Neural crest cell (in vitro differentiated cells): Measurements from ENCODE around the gene GRAMD1A. TPM values are rescaled to one million over a fixed set of nuclear protein-coding genes. Genes with fewer than 3 reads are reported as not detected.
A peak's percentile ranks its signal among the peaks of the same experiment; 100 is the strongest.
"Not testable (repeated sequence)": the region's sequence is repeated elsewhere in the genome, so short reads cannot be mapped to it uniquely, and the experiment has no call there.

Experiments
- DNase-seq: peaks from one replicate; pipeline ENCODE4 v3.0.0; 2021; ENCODE audit warnings: low read depth, mixed read lengths, low spot score
- H3K27ac Mint-ChIP-seq: one replicate; pipeline ENCODE4 v1.8.0; 2021; ENCODE audit warnings: mild to moderate bottlenecking, mixed read lengths; ENCODE audit not compliant: unreplicated experiment
- H3K27me3 Mint-ChIP-seq: 2 replicates; pipeline ENCODE4 v1.8.0; 2021; ENCODE audit warnings: low read depth, mild to moderate bottlenecking, mixed read lengths
- H3K36me3 Mint-ChIP-seq: 2 replicates; pipeline ENCODE4 v1.8.0; 2021; ENCODE audit warnings: low read depth, mild to moderate bottlenecking, mixed read lengths
- H3K4me1 Mint-ChIP-seq: 2 replicates; pipeline ENCODE4 v1.8.0; 2021; ENCODE audit warnings: mixed read lengths
- H3K4me3 Mint-ChIP-seq: one replicate; pipeline ENCODE4 v1.8.0; 2021; ENCODE audit warnings: mild to moderate bottlenecking, mixed read lengths
- H3K9me3 Mint-ChIP-seq: 2 replicates; pipeline ENCODE4 v1.8.0; 2021; ENCODE audit warnings: mixed read lengths
- total RNA-seq: library from RNA; stranded (reverse); gene quantifications from 2 replicates; pipeline ENCODE4 v1.2.1, GENCODE V29; 2021
- TF ChIP-seq, protein P1 (sequence below): fragments of 200-600 bp; sonication (generic); conservative IDR thresholded peaks from 2 replicates; pipeline ENCODE4 v1.5.0; 2021; ENCODE audit warnings: antibody characterized with exemption, mild to moderate bottlenecking

The GRAMD1A gene
- total RNA-seq, 1 donor from 2014 or later: 103 TPM

GRCh38 chr19:35011737-35012682, 11.9 kb downstream of the GRAMD1A start:
- Mint-ChIP-seq H3K4me1 (no peaks in the 10 kb centered on the region), H3K27ac (no peak overlapping the region), H3K36me3 (peaks cover 7% of the 10 kb centered on the region), H3K9me3 (no peaks in the 10 kb centered on the region), H3K27me3 (no peaks in the 10 kb centered on the region), H3K4me3 (no peak overlapping the region)
- TF ChIP-seq, protein P1, sequence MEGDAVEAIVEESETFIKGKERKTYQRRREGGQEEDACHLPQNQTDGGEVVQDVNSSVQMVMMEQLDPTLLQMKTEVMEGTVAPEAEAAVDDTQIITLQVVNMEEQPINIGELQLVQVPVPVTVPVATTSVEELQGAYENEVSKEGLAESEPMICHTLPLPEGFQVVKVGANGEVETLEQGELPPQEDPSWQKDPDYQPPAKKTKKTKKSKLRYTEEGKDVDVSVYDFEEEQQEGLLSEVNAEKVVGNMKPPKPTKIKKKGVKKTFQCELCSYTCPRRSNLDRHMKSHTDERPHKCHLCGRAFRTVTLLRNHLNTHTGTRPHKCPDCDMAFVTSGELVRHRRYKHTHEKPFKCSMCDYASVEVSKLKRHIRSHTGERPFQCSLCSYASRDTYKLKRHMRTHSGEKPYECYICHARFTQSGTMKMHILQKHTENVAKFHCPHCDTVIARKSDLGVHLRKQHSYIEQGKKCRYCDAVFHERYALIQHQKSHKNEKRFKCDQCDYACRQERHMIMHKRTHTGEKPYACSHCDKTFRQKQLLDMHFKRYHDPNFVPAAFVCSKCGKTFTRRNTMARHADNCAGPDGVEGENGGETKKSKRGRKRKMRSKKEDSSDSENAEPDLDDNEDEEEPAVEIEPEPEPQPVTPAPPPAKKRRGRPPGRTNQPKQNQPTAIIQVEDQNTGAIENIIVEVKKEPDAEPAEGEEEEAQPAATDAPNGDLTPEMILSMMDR: no peak
- no peak for DNase-seq

DNA sequence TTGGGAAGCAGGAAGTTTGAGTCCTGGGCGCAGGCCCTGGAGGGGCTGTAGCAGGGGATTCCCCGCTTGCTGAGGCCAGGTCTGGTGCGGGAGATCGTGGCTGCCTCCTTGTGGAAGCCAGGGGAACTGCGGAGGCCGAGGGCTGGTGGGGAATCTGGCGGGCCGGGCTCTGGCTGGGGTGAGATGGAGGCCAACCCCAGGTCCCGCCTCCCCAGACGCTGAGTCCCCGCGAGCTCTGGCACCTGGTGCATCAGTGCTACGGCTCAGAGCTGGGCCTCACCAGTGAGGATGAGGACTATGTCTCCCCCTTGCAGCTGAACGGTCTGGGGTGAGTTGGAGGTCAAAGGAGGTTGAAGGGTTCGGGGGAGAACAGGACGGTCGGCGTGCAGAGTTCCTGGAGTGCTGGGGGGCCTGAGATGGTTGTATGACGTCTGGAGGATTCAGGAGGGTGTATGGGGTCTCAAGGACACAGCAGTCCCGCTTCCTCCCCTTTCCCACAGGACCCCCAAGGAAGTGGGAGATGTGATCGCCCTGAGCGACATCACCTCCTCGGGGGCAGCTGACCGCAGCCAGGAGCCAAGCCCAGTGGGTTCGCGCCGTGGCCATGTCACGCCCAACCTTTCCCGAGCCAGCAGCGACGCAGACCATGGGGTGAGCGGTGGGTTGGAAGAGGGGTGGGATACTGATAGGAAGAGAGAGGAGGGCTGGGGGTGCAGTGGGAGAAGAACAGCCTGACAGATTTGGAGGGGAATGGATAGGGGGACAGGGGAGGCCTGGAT, 13.1 kb downstream of the GRAMD1A start:
- Mint-ChIP-seq H3K9me3 (no peaks in the 10 kb centered on the region), H3K4me1 (no peaks in the 10 kb centered on the region), H3K27ac (no peak overlapping the region), H3K27me3 (no peaks in the 10 kb centered on the region), H3K4me3 (no peak overlapping the region), H3K36me3 (peaks cover 12% of the 10 kb centered on the region)
- DNase-seq: peak; percentile 85
- TF ChIP-seq, protein P1: peak; percentile 86

DNA sequence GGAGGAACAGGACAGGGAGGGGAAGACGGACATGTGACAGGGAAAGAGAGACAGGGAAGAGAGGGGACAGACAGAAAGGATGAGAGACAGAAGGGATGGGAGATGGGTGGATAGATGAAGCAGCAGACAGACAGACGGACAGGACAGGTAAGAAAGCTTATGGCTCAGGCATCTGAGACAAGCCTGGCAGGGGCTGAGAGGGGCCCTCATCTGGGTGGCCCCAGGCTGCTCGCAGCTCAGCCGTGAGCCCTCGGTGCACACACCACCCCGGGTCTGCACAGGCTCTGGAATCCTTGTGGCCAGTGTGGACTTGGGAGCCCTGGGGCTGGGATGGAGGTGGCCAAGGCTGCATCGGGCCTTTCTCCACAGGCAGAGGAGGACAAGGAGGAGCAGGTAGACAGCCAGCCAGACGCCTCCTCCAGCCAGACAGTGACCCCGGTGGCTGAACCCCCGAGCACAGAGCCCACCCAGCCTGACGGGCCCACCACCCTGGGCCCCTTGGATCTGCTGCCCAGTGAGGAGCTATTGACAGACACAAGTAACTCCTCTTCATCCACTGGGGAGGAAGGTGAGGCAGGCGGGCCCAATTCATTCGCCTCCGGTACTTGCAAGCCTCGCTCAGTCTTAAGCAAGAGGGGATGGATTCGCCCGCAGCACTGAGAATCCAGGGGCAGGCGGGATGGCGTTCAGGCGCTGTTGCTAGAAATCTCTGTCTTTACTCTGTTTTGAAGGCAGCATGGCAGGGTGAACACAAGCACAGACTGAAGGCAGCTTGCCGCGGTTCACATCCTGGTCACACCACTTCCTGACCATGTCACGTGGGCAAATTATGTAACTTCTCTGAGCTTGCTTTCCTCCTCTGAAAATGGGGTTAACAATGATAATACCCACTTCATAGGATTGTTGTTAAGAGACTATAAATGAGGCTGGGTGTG, 14.0 kb downstream of the GRAMD1A start:
- Mint-ChIP-seq H3K27ac (no peak overlapping the region), H3K36me3 (peaks cover 15% of the 10 kb centered on the region), H3K27me3 (no peaks in the 10 kb centered on the region), H3K4me3 (no peak overlapping the region), H3K4me1 (no peaks in the 10 kb centered on the region), H3K9me3 (no peaks in the 10 kb centered on the region)
- TF ChIP-seq, protein P1: no peak
- no peak for DNase-seq

DNA sequence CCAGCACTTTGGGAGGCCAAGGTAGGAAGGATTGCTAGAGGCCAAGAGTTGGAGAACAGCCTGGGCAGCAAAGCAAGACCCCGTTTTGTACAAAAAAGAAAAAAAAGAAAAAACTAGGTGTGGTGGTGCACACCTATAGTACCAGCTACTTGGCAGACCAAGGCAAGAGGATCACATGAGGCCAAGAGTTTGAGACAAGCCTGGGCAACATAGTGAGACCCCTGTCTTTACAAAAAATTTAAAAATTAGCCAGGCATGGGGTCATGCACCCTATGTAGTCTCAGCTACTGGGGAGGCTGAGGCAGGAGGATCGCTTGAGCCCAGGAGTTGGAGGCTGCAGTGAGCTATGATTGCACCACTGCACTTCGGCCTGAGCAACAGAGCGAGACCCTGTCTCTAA, 14.7 kb downstream of the GRAMD1A start:
- not testable (repeated sequence) for H3K4me1 Mint-ChIP-seq, DNase-seq, H3K27me3 Mint-ChIP-seq, H3K9me3 Mint-ChIP-seq, H3K4me3 Mint-ChIP-seq, H3K27ac Mint-ChIP-seq
- H3K36me3 Mint-ChIP-seq: peaks cover 19% of the 10 kb centered on the region

DNA sequence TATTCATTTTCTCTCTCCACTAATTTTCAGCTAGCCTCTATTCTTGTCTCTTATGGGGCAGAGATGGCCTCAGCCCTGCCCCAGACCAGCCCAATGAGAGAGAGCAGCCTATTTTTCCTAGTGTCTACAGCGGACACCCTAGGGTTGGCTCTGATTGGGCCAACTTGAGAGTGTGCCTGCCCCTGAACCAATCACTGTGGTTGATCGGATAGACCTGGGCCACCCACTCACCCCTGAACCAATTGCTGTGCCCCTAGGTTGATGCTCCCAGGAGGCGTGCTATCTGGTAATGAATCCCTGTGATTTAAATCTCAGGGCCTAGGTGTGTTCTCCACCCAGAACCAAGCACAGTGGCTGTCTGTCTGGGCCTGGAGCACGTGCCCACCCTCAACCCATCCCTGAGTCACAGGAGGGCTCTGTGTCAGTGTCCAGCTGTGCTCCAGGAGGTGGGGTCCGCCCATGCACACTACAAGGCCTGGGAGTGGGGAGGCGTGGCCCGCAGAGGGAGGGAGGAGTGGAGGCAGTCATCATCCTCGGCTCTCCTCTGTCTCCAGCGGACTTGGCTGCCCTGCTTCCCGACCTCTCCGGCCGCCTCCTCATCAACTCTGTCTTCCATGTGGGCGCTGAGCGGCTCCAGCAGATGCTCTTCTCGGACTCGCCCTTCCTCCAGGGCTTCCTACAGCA, 15.3 kb downstream of the GRAMD1A start:
- no peaks in the 10 kb centered on the region for H3K4me1 Mint-ChIP-seq
- H3K27ac Mint-ChIP-seq: no peak overlapping the region
- H3K27me3 Mint-ChIP-seq: no peaks in the 10 kb centered on the region
- no peak overlapping the region for H3K4me3 Mint-ChIP-seq
- TF ChIP-seq, protein P1: no peak
- no peak for DNase-seq
- H3K9me3 Mint-ChIP-seq: no peaks in the 10 kb centered on the region
- peaks cover 19% of the 10 kb centered on the region for H3K36me3 Mint-ChIP-seq
